Glutamatergic neuron (in vitro differentiated cells): ENCODE results near the gene CNTNAP2. TPM values are rescaled to one million over a fixed set of nuclear protein-coding genes. Genes with fewer than 3 reads are reported as not detected.

ENCODE experiments used
- DNase-seq: peaks from one replicate; pipeline ENCODE4 v3.0.0; 2022
- H3K27ac Mint-ChIP-seq: one replicate; pipeline ENCODE4 v1.8.0; 2020; ENCODE audit warnings: mild to moderate bottlenecking, mixed read lengths, inconsistent platforms; ENCODE audit not compliant: unreplicated experiment
- H3K27me3 Mint-ChIP-seq: one replicate; pipeline ENCODE4 v1.8.0; 2020; ENCODE audit warnings: mild to moderate bottlenecking, moderate library complexity, mixed read lengths, inconsistent platforms; ENCODE audit not compliant: unreplicated experiment
- H3K36me3 Mint-ChIP-seq: one replicate; pipeline ENCODE4 v1.8.0; 2020; ENCODE audit warnings: mild to moderate bottlenecking, mixed read lengths, inconsistent platforms; ENCODE audit not compliant: unreplicated experiment
- H3K4me1 Mint-ChIP-seq: one replicate; pipeline ENCODE4 v1.8.0; 2020; ENCODE audit warnings: mild to moderate bottlenecking, low read depth, mixed read lengths, inconsistent platforms; ENCODE audit not compliant: unreplicated experiment
- H3K4me3 Mint-ChIP-seq: one replicate; pipeline ENCODE4 v1.8.0; 2020; ENCODE audit warnings: mild to moderate bottlenecking, mixed read lengths, inconsistent platforms; ENCODE audit not compliant: unreplicated experiment
- H3K9me3 Mint-ChIP-seq: one replicate; pipeline ENCODE4 v1.8.0; 2020; ENCODE audit warnings: mild to moderate bottlenecking, moderate library complexity, mixed read lengths, inconsistent platforms; ENCODE audit not compliant: unreplicated experiment
- CTCF ChIP-seq: fragments of 200-600 bp; sonication (generic); IDR thresholded peaks from one replicate; pipeline ENCODE4 v1.5.0; 2021; ENCODE audit not compliant: partially characterized antibody, unreplicated experiment
- total RNA-seq: library from RNA; stranded (reverse); fragmentation: NEBNext Ultra II Directional; extraction: Animal tissue kit (Norgen Biotek cat#: 25700); gene quantifications from one replicate; pipeline ENCODE4 v1.2.1, GENCODE V29; 2021; ENCODE audit not compliant: unreplicated experiment

CNTNAP2 gene
- total RNA-seq, 1 donor from 2014 or later: 25.8 TPM

- Mint-ChIP-seq H3K27me3 (peaks cover 2% of the 10 kb centered on the region), H3K4me3 (no peak overlapping the region), H3K27ac (no peak overlapping the region), H3K9me3 (peaks cover 1% of the 10 kb centered on the region), H3K4me1 (peaks cover 23% of the 10 kb centered on the region), H3K36me3 (no peaks in the 10 kb centered on the region)
- no peak for TF ChIP-seq CTCF
- no peak for DNase-seq
These were observed 2280.5 kb downstream of the CNTNAP2 start for GRCh38 chr7:148397056-148397455.

GRCh38 chr7:148397551-148397950 lies 2280.9 kb downstream of the CNTNAP2 start:
- Mint-ChIP-seq H3K9me3 (peaks cover 1% of the 10 kb centered on the region), H3K27ac (no peak overlapping the region), H3K27me3 (peaks cover 2% of the 10 kb centered on the region), H3K4me1 (peaks cover 23% of the 10 kb centered on the region), H3K4me3 (no peak overlapping the region), H3K36me3 (no peaks in the 10 kb centered on the region)
- no peak for TF ChIP-seq CTCF
- DNase-seq: no peak

GRCh38 chr7:148397985-148398384 lies 2281.4 kb downstream of the CNTNAP2 start:
- Mint-ChIP-seq H3K4me1 (peaks cover 24% of the 10 kb centered on the region), H3K27ac (no peak overlapping the region)

GRCh38 chr7:148398844-148399365 lies 2282.3 kb downstream of the CNTNAP2 start:
- Mint-ChIP-seq H3K4me3 (no peak overlapping the region), H3K27ac (no peak overlapping the region), H3K36me3 (no peaks in the 10 kb centered on the region), H3K4me1 (peaks cover 32% of the 10 kb centered on the region), H3K27me3 (peaks cover 2% of the 10 kb centered on the region), H3K9me3 (no peaks in the 10 kb centered on the region)
- DNase-seq: no peak
- no peak for TF ChIP-seq CTCF

More at GRCh38 chr7:148397985-148398384, 2281.4 kb downstream of the CNTNAP2 start:
- H3K4me3 Mint-ChIP-seq: no peak overlapping the region
- TF ChIP-seq CTCF: no peak
- DNase-seq: no peak
- H3K36me3 Mint-ChIP-seq: no peaks in the 10 kb centered on the region
- H3K27me3 Mint-ChIP-seq: peaks cover 2% of the 10 kb centered on the region
- H3K9me3 Mint-ChIP-seq: no peaks in the 10 kb centered on the region

GRCh38 chr7:148400101-148400500 lies 2283.5 kb downstream of the CNTNAP2 start:
- H3K4me3 Mint-ChIP-seq: no peak overlapping the region

More at GRCh38 chr7:148400101-148400500, 2283.5 kb downstream of the CNTNAP2 start:
- H3K36me3 Mint-ChIP-seq: no peaks in the 10 kb centered on the region
- no peak overlapping the region for H3K27ac Mint-ChIP-seq
- peaks cover 43% of the 10 kb centered on the region for H3K4me1 Mint-ChIP-seq
- H3K9me3 Mint-ChIP-seq: no peaks in the 10 kb centered on the region
- no peak for DNase-seq
- TF ChIP-seq CTCF: no peak
- H3K27me3 Mint-ChIP-seq: peaks cover 2% of the 10 kb centered on the region
